WERI-Rb-1 (cell line): ENCODE results near the gene ADAR.

Experiments used
- DNase-seq: peaks from one replicate; pipeline ENCODE4 v3.0.0-alpha.2; 2020
- H3K27ac ChIP-seq: fragments of 250-450 bp; sonication (Bioruptor Pico); 2 replicates; pipeline ENCODE4 v1.5.1; 2020; ENCODE audit warnings: mild to moderate bottlenecking, moderate library complexity
- H3K27me3 ChIP-seq: fragments of 250-450 bp; sonication (Bioruptor Pico); 2 replicates; pipeline ENCODE4 v1.5.1; 2021; ENCODE audit warnings: mild to moderate bottlenecking, low read depth, moderate library complexity; ENCODE audit not compliant: insufficient read depth, severe bottlenecking
- H3K36me3 ChIP-seq: fragments of 250-450 bp; sonication (Bioruptor Pico); 2 replicates; pipeline ENCODE4 v1.5.1; 2020; ENCODE audit warnings: mild to moderate bottlenecking, moderate library complexity
- H3K4me3 ChIP-seq: 2 replicates; pipeline ENCODE4 v1.5.1; 2011; ENCODE audit warnings: low read depth, mild to moderate bottlenecking, control low read depth, low read length
- H3K9me3 ChIP-seq: fragments of 250-450 bp; sonication (Bioruptor Pico); 2 replicates; pipeline ENCODE4 v1.5.1; 2021; ENCODE audit warnings: mild to moderate bottlenecking, moderate library complexity; ENCODE audit not compliant: severe bottlenecking
- TF ChIP-seq, protein P1 (sequence below): IDR thresholded peaks from 2 replicates; pipeline ENCODE4 v1.5.1; 2011; ENCODE audit warnings: low read depth, mild to moderate bottlenecking, control low read depth, inconsistent platforms, low read length

Gene ADAR

DNA sequence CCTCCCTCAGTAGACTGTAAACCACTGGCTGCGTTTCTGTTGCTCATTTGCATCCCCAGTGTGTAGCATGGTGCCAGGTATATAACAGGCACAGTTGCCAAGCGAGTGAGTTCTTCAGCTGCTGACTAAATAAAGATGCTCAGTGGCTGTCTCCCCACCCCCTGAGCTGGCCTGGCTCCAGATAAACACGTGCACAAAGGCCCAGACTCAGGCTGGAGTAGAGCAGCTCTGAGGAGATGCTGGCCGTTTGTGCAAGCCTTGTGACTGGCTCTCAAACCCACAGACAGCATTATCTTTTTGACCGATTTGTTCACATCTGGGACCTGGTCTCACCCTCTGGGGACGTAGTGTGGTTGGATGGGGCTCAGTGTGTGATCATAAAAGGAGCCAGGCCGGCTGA lies 33.3 kb downstream of the ADAR start:
- no peak overlapping the region for H3K27ac ChIP-seq
- TF ChIP-seq, protein P1, sequence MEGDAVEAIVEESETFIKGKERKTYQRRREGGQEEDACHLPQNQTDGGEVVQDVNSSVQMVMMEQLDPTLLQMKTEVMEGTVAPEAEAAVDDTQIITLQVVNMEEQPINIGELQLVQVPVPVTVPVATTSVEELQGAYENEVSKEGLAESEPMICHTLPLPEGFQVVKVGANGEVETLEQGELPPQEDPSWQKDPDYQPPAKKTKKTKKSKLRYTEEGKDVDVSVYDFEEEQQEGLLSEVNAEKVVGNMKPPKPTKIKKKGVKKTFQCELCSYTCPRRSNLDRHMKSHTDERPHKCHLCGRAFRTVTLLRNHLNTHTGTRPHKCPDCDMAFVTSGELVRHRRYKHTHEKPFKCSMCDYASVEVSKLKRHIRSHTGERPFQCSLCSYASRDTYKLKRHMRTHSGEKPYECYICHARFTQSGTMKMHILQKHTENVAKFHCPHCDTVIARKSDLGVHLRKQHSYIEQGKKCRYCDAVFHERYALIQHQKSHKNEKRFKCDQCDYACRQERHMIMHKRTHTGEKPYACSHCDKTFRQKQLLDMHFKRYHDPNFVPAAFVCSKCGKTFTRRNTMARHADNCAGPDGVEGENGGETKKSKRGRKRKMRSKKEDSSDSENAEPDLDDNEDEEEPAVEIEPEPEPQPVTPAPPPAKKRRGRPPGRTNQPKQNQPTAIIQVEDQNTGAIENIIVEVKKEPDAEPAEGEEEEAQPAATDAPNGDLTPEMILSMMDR = no peak
- H3K27me3 ChIP-seq = no peaks in the 10 kb centered on the region

GRCh38 chr1:154573168-154573510 lies 34.8 kb downstream of the ADAR start:
- Histone ChIP-seq H3K4me3 (no peak overlapping the region), H3K9me3 (no peaks in the 10 kb centered on the region), H3K27me3 (no peaks in the 10 kb centered on the region), H3K27ac (no peak overlapping the region), H3K36me3 (peaks cover 94% of the 10 kb centered on the region)
- TF ChIP-seq, protein P1 = no peak
- no peak for DNase-seq

More for the DNA sequence above, 33.3 kb downstream of the ADAR start:
- H3K36me3 ChIP-seq = peaks cover 100% of the 10 kb centered on the region
- no peak for DNase-seq
- no peak overlapping the region for H3K4me3 ChIP-seq
- H3K9me3 ChIP-seq = no peaks in the 10 kb centered on the region

GRCh38 chr1:154572468-154573167 lies 35.4 kb downstream of the ADAR start:
- TF ChIP-seq, protein P1 = no peak
- Histone ChIP-seq H3K36me3 (peaks cover 92% of the 10 kb centered on the region), H3K27me3 (no peaks in the 10 kb centered on the region), H3K9me3 (no peaks in the 10 kb centered on the region), H3K4me3 (no peak overlapping the region), H3K27ac (no peak overlapping the region)
- DNase-seq = no peak

DNA sequence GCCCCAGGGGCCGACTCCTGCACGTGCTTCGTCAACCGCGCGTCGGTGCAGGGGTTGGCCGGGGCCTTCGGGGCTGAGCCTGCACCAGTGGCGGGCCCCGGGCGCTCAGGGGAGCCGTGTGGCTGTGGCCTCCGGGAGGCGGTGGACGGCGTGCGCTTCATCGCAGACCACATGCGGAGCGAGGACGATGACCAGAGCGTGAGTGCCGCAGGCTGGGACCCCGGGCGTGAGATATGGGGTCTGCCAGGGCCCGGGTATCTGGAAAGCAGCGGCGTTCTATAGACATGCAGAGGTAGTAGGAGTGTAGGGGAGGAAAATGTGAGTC lies 36.1 kb downstream of the ADAR start:
- no peak for DNase-seq
- Histone ChIP-seq H3K27ac (no peak overlapping the region), H3K9me3 (no peaks in the 10 kb centered on the region), H3K4me3 (no peak overlapping the region), H3K36me3 (peaks cover 85% of the 10 kb centered on the region), H3K27me3 (no peaks in the 10 kb centered on the region)
- TF ChIP-seq, protein P1 = no peak

- Histone ChIP-seq H3K9me3 (no peaks in the 10 kb centered on the region), H3K36me3 (peaks cover 80% of the 10 kb centered on the region), H3K27me3 (no peaks in the 10 kb centered on the region), H3K4me3 (no peak overlapping the region), H3K27ac (no peak overlapping the region)
- no peak for DNase-seq
- TF ChIP-seq, protein P1 = no peak
Observed at GRCh38 chr1:154571244-154571963, 36.6 kb downstream of the ADAR start.
